ENCODE measurements around the gene TNFRSF8.

TNFRSF8 gene

DNA sequence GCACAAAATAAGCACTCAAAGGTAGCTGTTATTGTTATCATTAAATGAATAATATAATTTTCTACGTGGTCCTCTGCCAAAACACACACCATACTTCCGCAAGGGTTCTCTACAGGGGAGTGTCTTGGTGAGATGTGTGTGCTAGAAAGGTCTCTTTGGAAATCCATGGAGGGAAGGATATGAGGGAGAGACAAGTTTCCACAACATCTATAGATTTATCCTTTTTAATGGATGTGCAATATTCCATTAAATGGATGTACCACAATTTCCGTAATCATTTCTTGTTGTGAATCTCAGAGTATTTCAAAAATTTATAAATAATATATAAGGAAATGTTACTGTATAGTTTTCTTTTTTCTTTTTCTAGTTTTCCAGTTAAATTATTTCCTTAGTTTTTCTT is 2.6 kb upstream of the TNFRSF8 start:
- DNase-seq (ENCODE audit: low read depth) = no peak

- DNase-seq (ENCODE audit: low read depth) = no peak
Measured at GRCh38 chr1:12064073-12064969, 1.2 kb downstream of the TNFRSF8 start.

- no peak for DNase-seq (ENCODE audit: low read depth)
Measured at GRCh38 chr1:12065872-12066271, 2.8 kb downstream of the TNFRSF8 start.

DNA sequence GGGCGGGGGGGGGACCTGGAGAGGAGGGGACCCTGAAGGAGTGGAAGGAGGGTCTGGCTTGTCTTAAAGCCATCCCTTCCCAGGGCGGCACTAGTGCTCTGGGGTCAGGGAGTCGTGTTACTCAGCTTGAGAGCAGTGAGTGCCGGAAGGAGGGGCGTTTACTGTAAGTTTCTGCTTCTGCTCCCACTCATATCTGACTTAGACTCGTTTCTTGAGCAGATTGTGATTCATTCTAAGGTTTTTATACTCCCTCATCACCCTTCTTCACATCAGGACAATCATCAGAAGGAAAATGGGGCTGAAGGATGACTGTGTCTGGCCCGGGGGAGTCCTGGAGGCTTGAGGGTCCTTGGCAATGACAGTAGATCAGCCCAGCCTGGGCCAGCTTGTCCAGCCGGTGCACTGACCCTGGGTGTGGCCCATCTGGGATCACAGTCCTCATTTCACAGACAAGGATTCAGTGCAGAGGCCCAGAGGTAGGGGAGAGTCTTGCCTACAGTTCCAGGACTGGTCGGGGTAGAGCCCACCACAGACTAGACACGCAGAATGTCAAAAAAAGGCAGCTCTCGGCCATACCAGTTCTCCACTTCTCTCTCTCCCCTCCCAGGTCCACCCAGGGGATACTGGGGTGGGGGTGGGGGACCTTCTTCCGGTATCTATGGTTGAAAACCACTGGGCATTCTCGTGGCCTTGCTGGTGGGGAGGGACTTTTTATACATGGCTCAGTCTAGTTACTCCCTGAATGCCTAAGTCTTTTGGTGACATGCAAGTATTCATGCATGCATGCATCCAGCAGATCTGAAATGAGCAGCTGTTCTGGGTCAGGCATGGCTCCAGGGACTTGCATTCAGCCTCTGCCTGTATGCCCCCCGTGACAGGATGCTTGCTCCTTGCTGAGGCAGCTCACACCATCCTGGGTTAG is 5.1 kb downstream of the TNFRSF8 start:
- peak; percentile 71 for DNase-seq (ENCODE audit: low read depth)

GRCh38 chr1:12069623-12070244 is 6.6 kb downstream of the TNFRSF8 start:
- no peak for DNase-seq (ENCODE audit: low read depth)

- DNase-seq (ENCODE audit: low read depth) = no peak
Measured at GRCh38 chr1:12071892-12072291, 8.8 kb downstream of the TNFRSF8 start.

DNA sequence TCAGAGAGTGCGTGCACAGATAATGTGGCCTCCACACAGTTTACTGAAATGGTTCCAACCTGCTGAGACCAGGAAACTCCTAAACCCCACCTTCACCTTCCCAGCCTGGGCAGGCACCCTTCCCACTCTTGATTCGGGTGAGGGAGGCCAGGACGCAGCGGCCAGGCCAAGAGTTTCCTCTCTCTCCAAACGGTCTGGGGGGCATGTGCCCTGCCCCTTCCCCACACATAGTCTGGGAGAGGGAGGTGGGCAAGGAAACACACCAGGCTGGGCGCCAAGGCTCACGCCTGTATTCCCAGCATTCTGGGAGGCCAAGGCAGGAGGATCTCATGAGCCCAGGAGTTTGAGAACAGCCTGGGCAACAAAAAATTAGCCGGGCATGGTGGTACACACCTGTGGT is 9.6 kb downstream of the TNFRSF8 start:
- DNase-seq (ENCODE audit: low read depth) = no peak

GRCh38 chr1:12073796-12074195 is 10.7 kb downstream of the TNFRSF8 start:
- no peak for DNase-seq (ENCODE audit: low read depth)

GRCh38 chr1:12075195-12076114 is 12.4 kb downstream of the TNFRSF8 start:
- peak; percentile 72 for DNase-seq (ENCODE audit: low read depth)

DNA sequence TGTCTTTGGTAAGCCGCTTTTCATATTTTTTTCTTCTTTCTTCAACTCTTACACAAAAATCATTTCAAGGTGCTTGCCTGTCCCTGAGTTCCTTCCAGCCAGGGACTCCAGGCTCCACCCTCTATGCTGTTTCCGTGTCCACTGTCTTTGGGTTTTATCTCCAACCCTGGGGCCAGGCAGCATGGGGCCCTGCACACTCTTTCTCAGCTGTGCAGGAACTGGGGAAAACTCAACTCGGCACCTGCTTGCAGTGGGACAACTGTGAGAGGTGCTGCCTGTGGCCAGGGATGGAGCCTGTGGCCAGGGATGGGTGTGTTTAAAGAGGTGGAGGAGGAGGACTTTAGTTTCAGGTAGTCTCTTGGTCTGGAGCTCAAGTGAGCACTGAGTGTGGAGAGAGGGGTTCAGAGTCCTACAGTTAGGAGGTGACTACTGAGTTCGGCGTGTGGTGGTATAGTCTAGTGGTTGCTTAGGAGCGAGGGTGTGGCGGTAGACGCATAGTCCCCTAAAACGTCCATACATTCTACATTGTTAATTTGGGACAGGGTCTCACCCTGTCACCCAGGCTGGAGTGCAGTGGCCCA is 13.4 kb downstream of the TNFRSF8 start:
- no peak for DNase-seq (ENCODE audit: low read depth)

- DNase-seq (ENCODE audit: low read depth) = no peak
Measured at GRCh38 chr1:12078575-12078937, 15.5 kb downstream of the TNFRSF8 start.

GRCh38 chr1:12078938-12079861 is 16.1 kb downstream of the TNFRSF8 start:
- no peak for DNase-seq (ENCODE audit: low read depth)

DNA sequence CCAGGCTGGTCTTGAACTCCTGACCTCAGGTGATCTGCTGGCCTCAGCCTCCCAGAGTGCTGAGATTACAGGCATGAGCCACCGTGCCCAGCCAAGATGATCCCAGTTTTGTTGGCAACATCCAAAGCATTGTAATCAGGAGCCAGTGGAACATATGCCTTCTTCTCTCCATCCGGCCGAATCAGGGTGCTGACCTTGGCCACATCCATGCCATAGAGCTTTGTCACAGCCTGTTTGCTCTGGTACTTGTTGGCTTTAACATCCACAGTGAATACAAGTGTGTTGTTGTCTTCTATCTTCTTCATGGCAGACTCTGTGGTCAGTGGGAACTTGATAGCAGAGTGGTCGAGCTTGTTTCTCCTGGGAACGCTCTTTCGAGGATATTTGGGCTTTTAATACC is 17.1 kb downstream of the TNFRSF8 start:
- DNase-seq (ENCODE audit: low read depth) = no peak

DNA sequence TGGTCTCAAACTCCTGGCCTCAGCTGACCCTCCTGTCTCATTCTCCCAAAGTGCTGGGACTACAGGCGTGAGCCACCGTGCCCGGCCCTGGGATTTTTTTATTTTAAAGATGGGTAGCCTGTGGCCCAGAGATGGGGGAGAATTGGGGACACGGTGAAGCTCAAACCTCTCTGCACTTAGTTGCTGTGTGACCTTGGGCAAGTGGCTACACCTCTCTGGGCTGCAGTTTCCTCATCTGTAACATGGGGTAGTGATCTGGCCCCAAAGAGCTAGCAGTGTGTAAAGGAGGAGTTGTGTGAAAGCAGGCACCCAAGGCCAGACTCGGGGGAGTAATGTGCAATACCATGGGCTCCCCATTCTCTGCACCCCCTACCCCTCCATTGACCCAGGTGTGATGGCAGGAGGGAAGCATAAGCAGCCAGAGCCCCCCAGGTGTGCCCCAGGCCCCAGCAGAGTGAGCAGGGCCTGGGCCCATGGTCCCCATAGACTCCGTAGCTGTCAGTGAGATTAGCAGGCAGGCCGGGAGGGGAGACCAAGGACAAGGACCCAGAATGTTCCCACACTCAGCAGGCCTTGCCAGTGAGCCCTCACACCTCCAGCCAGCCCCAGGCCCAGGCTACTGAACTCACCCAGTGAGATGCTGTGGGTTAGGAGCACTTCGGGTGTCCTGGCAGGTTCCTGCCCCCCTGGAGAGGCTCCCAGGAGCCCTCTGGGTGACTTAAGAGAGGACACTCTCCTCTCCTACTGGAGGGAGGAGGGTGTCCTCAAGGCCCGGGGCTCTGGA is 17.9 kb downstream of the TNFRSF8 start:
- DNase-seq (ENCODE audit: low read depth) = no peak

GRCh38 chr1:12081648-12082396 is 18.7 kb downstream of the TNFRSF8 start:
- DNase-seq (ENCODE audit: low read depth) = no peak

- no peak for DNase-seq (ENCODE audit: low read depth)
Measured at GRCh38 chr1:12082988-12083387, 19.9 kb downstream of the TNFRSF8 start.

GRCh38 chr1:12083766-12084165 is 20.7 kb downstream of the TNFRSF8 start:
- DNase-seq (ENCODE audit: low read depth) = no peak

- DNase-seq (ENCODE audit: low read depth) = no peak
Measured at GRCh38 chr1:12085643-12086260, 22.6 kb downstream of the TNFRSF8 start.

Measured in stromal cell of bone marrow (primary cell).